K562 treated with DMSO at 1 percent for 12 hours (cell line): ENCODE data around the gene CYLD. TPM values are rescaled to one million over a fixed set of nuclear protein-coding genes. Genes with fewer than 3 reads are reported as not detected.

Experiments used
- total RNA-seq: library from RNA; unstranded; fragments of 300-600 nt; gene quantifications from 2 replicates; pipeline ENCODE4 v1.2.3, GENCODE V29; 2022; ENCODE audit not compliant: insufficient read depth

The CYLD gene
- 4.3 and 10.6 TPM in 2 replicates for total RNA-seq

GRCh38 chr16:50741781-50742575 is at the start of gene CYLD:
Gene CYLD (plus strand): TSS chr16:50742086. CDS start chr16:50749699, 7,613 bp downstream.

GRCh38 chr16:50692999-50693781 is 48.7 kb upstream of the CYLD start, which contains the start of gene NOD2:
Gene NOD2 (plus strand): TSS chr16:50693606. CDS start chr16:50699496, 5,890 bp downstream.

Other genes with a start within 250 kb of the CYLD start
- 0.05 TPM in 1 of 2 replicates, not detected in the other for gene NKD1, start 193.7 kb upstream of the CYLD start, total RNA-seq
- gene SNX20, start 60.8 kb upstream of the CYLD start, total RNA-seq, result not detected in 2 replicates
- 0.10 TPM in 1 of 2 replicates, not detected in the other for gene NOD2, start 48.5 kb upstream of the CYLD start, total RNA-seq